Keratinocyte (primary cell): ENCODE data around the gene OSR1.
A peak's percentile ranks its signal among the peaks of the same experiment; 100 is the strongest.

Experiments
- EZH2 ChIP-seq: IDR thresholded peaks from one replicate; pipeline ENCODE4 v1.6.1; 2012; ENCODE audit warnings: inconsistent platforms, mild to moderate bottlenecking, low read length, moderate library complexity
- TF ChIP-seq, protein P1 (sequence below), 3 experiments: IDR thresholded peaks in 1 of 3; conservative IDR thresholded peaks in 1 of 3; optimal IDR thresholded peaks in 1 of 3; 2 replicates in 2 of 3; 3 replicates in 1 of 3; pipeline versions ENCODE3 to v1.5.1; 2011; ENCODE audit warnings: low read length in 3 of 3, mild to moderate bottlenecking in 3 of 3, moderate library complexity in 2 of 3, control low read depth in 1 of 3, inconsistent platforms in 1 of 3; ENCODE audit not compliant: insufficient read depth in 2 of 3; ENCODE audit errors: extremely low read depth in 1 of 3

DNA sequence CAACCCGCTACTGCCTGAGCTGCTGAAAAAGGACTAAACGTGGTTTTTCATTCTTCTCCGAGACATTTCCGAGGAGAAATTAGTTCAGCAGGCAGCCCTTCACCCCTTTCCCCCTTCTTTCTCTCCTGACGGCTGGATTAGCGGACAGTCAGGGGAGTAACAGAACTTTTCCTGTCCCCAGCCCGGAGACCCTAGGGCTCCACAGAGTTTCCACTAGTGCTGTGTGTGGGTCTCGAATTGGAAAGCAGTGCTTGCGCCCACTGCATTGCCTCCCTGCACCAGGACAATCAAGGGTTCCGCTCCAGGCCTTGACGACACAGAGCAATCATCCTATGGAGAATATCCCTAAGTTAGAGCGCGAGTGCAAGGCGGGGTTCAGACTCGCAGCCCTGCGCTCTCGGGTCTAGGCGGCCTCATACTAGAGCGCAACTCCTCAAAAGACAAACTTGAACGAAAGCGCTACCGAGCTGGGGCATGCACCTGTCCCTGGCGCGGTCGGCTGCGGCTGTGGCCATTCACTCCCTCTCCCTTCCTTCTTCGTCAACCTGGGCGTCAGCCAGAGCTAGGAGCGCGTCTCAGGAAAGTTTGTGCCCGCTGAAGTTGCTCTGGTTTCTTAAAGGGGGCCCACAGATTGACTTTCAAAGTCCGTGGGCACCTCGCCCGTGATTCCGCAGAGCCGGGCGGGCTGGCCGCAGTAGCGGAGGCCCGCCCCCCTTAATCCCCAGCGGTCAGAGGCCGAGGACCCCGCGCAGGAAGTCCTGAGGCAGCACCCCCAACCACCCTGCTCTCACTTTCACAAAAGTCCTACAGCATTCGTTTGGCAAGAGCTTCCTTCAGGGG lies 801 bp downstream of the OSR1 start:
- TF ChIP-seq, protein P1, sequence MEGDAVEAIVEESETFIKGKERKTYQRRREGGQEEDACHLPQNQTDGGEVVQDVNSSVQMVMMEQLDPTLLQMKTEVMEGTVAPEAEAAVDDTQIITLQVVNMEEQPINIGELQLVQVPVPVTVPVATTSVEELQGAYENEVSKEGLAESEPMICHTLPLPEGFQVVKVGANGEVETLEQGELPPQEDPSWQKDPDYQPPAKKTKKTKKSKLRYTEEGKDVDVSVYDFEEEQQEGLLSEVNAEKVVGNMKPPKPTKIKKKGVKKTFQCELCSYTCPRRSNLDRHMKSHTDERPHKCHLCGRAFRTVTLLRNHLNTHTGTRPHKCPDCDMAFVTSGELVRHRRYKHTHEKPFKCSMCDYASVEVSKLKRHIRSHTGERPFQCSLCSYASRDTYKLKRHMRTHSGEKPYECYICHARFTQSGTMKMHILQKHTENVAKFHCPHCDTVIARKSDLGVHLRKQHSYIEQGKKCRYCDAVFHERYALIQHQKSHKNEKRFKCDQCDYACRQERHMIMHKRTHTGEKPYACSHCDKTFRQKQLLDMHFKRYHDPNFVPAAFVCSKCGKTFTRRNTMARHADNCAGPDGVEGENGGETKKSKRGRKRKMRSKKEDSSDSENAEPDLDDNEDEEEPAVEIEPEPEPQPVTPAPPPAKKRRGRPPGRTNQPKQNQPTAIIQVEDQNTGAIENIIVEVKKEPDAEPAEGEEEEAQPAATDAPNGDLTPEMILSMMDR (optimal IDR thresholded peaks at IDR 0.05 in 1 of 3, IDR thresholded peaks at IDR 0.05 in 1 of 3, conservative IDR thresholded peaks at IDR 0.05 in 1 of 3; ENCODE audit: extremely low read depth in 1 of 3, insufficient read depth in 2 of 3, low read length in 3 of 3): no peak
- peak; percentile 81 for TF ChIP-seq EZH2
